SU-DHL-6 (cell line): ENCODE measurements around the gene LRP1B.

Source experiments
- CTCF ChIP-seq: fragments of 200-600 bp; sonication (generic); IDR thresholded peaks from one replicate; pipeline ENCODE4 v1.5.1; 2017; ENCODE audit warnings: antibody characterized with exemption, mild to moderate bottlenecking, low read length, moderate library complexity; ENCODE audit not compliant: insufficient read depth, poor library complexity, severe bottlenecking
- EZH2phosphoT487 ChIP-seq: fragments of 200-600 bp; sonication (generic), shearing (Covaris generic); conservative IDR thresholded peaks from 2 replicates; pipeline ENCODE4 v1.6.1; 2018; ENCODE audit warnings: mild to moderate bottlenecking, antibody characterized with exemption, low read length, moderate library complexity, mixed read lengths

- no peak for TF ChIP-seq CTCF
- TF ChIP-seq EZH2phosphoT487: no peak
These were observed 1506.6 kb downstream of the LRP1B start for GRCh38 chr2:140624200-140624599.
